ENCODE results near the gene MSX1.

DNA sequence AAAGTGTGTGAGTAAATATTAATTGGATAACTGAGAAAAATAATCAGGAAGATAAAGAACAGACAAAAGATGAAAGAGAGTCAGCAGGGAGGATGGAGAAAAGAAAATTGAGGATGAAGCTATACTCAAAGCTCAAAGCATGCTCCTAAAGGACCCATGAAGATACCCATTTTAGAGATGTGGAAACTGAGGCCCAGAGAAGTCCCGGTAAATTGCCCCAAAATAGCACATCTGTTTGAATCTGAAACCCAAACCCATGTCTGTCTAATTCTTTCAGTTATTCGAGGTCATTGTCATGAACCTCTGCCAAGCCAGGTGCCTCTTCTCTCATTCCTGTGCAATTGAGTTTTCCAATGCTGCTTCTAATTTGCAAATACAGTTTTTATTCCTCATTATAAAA is 29.6 kb upstream of the MSX1 start:
- TF ChIP-seq, protein P1, sequence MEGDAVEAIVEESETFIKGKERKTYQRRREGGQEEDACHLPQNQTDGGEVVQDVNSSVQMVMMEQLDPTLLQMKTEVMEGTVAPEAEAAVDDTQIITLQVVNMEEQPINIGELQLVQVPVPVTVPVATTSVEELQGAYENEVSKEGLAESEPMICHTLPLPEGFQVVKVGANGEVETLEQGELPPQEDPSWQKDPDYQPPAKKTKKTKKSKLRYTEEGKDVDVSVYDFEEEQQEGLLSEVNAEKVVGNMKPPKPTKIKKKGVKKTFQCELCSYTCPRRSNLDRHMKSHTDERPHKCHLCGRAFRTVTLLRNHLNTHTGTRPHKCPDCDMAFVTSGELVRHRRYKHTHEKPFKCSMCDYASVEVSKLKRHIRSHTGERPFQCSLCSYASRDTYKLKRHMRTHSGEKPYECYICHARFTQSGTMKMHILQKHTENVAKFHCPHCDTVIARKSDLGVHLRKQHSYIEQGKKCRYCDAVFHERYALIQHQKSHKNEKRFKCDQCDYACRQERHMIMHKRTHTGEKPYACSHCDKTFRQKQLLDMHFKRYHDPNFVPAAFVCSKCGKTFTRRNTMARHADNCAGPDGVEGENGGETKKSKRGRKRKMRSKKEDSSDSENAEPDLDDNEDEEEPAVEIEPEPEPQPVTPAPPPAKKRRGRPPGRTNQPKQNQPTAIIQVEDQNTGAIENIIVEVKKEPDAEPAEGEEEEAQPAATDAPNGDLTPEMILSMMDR (conservative IDR thresholded peaks at IDR 0.05; ENCODE audit: low read length): no peak
- TF ChIP-seq EZH2phosphoT487 (IDR thresholded peaks at IDR 0.05; ENCODE audit: borderline replicate concordance, low read depth, low read length): no peak
